Stimulated activated CD8-positive, alpha-beta memory T cell treated with anti-CD3 and anti-CD28 coated beads, Interleukin-12 subunit alpha, Interleukin-12 subunit beta, amount 100 ng/mL, for 24 hours (primary cell): ENCODE results near the gene RFX7.

Experiments used
- DNase-seq: peaks from one replicate; pipeline ENCODE4 v3.0.0-alpha.2; 2020; ENCODE audit errors: extremely low read depth

Gene RFX7

GRCh38 chr15:56126409-56126808 is 117.3 kb downstream of the RFX7 start:
- no peak for DNase-seq

DNA sequence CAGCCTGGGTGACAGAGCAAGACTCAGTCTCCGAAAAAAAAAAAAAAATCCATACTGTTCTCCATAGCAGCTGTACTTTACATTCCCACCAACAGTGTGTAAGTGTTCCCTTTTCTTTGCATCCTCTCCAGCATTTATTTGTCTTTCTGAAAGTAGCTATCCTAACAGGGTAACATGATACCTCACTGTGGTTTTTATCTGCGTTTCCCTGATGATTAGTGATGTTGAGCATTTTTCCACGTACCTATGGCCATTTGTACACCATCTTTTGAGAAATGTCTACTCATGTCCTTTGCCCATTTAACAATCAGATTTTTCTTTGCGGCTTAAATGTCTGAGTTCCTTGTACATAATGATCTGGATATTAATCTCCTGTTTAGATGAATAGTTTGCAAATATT is 119.3 kb downstream of the RFX7 start:
- DNase-seq: no peak

DNA sequence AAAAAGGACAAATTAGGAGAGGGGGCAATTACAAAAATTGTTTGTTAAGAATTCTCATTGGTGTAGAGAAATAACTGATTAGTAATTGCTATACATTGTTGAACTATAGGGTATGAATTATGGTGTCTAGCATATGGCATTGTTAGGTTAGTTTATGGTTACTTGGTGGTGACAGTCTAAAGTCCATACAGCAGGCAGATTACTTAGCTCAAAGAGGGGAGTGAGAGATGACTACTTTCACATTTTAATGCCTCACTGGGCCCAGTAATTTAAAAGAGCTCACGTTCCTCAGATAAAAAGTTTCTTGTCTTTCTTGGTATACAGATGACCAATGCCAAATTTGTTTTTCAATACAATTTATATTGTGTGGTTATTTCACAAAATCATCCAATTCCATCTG is 137.8 kb downstream of the RFX7 start:
- no peak for DNase-seq

GRCh38 chr15:56102441-56102840 is 141.2 kb downstream of the RFX7 start:
- no peak for DNase-seq

- no peak for DNase-seq
Observed at GRCh38 chr15:56099311-56099710, 144.4 kb downstream of the RFX7 start.

GRCh38 chr15:56098195-56098863 is 145.3 kb downstream of the RFX7 start:
- DNase-seq: no peak

DNA sequence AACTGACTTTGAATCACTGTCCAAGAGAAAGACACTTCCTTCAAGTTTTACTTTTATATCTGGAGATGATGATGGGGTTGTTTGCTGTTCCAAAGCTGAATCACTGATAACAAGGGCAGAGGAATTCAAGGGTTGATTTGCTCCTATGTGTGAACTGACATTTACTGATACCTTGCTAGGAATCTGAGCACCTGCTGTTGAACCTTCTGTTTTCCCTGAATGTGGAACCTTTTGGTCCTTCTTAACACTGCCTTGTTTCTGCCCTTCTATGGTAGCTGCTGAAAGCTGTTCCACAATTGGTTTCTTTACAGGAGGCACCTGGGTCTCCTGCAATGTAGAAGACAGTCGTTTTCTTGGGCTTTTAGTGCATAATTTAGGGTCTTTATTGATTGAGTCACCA is 148.3 kb downstream of the RFX7 start:
- no peak for DNase-seq

GRCh38 chr15:56094171-56094570 is 149.5 kb downstream of the RFX7 start:
- DNase-seq: no peak

GRCh38 chr15:56088389-56088788 is 155.3 kb downstream of the RFX7 start:
- no peak for DNase-seq

GRCh38 chr15:56086566-56086965 is 157.1 kb downstream of the RFX7 start:
- DNase-seq: no peak

DNA sequence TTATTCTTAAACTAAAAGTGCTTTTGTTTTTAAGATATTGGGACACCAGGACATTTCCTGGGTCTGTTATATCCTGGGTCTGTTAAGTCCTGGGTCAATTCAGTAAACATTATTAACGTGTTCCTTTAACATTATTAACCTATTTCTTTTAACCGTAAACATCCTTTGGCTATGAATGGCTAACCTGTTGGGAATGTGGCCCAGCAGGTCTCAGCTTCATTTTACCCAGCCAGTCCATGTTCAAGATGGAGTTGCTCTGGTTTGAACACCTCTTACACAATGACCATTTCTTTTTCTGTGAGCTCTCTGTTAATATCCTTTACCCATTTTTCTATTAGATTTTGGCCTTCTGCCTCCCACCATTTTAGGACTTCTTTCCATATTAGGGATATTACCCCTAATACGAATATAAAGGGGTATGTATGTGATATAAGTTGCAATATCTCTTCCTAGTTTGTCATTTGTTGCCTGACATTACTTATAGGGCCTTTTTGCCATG is 161.4 kb downstream of the RFX7 start:
- no peak for DNase-seq

DNA sequence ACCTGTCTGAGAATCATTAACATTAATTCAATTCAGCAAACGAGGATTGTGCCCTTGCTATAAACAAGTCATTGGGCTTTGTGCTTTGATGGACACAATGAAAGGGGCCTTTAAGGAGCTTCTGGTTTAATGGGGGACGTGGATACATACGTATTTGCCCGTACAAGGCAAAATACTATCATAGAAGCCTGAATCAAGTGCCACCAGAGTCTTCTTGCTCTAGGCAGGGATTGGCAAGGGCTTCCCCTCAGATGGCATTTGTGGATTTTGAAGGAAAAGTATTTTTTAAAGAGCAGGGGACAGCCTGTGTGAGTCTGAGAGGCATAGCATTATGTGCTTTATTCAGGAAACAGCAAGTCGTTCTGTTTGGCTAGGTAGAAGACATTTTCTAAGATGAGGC is 166.6 kb downstream of the RFX7 start:
- no peak for DNase-seq

DNA sequence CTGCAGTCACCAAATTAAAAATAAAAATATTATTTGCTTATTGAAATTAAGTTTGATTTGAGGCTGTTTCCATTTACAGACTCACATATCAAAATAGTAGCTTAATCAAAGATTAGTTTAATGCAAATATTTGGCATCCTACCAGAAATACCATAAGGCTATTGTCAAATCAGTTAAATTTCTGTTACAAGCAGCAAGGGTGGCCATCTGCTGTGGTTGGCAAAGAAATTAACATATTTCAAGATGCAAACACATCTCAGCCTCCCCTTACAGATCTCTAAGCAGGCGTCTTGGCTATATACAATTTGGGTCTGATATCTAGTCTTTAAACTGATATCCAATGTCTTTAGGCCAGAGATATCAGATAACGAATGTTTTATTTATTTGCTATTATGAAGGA is 167.0 kb downstream of the RFX7 start:
- DNase-seq: no peak

GRCh38 chr15:56074481-56075265 is 169.0 kb downstream of the RFX7 start:
- DNase-seq: no peak

- DNase-seq: no peak
Observed at GRCh38 chr15:56064152-56064551, 179.5 kb downstream of the RFX7 start.

GRCh38 chr15:56059716-56060115 is 184.0 kb downstream of the RFX7 start:
- DNase-seq: no peak

DNA sequence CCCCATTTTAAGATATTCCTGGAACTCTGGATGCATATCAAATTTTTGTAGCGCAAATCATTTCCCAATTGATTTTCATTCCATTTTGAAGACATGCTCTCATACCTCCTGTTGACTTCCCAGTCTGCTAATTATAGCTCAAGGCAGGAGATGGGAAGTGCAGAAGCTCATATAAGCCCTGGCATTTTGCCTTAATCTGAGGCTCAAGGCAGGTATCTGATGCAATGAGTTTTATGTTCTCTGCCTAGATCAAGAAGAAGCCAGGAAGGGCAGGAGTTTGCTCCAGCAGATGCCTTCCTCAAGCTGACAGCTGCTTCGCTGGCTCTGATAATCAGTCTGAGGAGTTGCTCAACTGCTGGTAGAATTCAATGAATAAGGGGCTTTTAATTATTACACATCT is 184.7 kb downstream of the RFX7 start:
- no peak for DNase-seq

DNA sequence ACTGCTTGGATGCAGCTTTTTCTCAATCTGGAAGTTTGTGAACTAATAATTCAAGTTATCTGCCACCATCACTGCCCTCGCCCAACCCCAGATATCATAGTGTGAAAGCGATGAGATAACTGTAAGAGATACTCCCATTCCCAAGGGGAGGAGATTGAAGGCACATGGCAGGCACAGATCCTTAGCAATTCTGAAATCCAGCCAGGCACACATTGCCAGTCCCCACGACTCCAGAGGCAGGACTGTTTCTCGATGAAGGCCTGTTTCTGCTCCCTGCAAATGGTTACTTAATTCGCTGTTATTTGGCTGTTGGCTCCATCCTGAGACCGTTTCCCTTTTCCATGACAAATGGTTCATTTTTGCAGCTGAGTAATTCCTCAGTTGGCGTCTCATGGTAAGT is 187.1 kb downstream of the RFX7 start:
- DNase-seq: no peak

DNA sequence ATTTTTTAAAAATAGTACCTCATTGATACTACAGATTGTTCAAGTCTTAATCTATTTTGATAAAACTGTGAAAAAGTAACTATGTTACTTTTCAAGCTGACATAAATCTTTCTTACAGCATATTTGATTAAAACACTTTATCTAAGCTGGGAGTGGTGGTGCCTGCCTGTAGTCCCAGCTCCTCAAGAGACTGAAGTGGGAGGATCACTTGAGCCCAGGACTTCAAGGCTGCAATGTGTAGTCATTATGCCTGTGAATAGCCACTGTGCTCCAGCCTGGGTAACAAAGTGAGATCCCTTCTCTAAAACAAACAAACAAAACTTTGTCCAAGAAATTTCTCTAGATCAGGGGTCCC is 190.7 kb downstream of the RFX7 start:
- no peak for DNase-seq

- DNase-seq: no peak
Observed at GRCh38 chr15:56052395-56053045, 191.2 kb downstream of the RFX7 start.

DNA sequence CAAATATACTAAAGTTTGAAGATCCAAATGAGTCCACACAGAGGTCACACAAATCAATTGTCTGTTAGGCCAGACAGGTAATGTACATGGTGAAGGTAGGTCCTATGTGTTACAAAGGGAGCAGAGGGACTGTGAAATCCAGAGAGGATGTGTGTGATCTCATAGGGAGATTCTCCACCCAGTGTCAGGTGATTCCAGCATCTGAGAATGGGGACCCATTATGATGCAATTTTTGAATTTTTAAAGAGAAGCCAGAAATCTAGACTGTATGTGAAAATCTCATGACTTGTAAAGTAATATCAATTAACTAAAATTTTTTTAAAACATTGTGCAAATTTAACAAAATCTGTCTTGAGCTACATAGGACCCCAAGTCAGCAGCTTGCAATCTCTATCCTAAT is 192.0 kb downstream of the RFX7 start:
- DNase-seq: no peak

GRCh38 chr15:56049577-56049976 is 194.1 kb downstream of the RFX7 start:
- DNase-seq: no peak

- no peak for DNase-seq
Observed at GRCh38 chr15:56047354-56047753, 196.3 kb downstream of the RFX7 start.
